GM12878 (cell line): Measurements from ENCODE around the gene LIMD2. TPM values are rescaled to one million over a fixed set of nuclear protein-coding genes. Genes with fewer than 3 reads are reported as not detected.

Experiments
- CHD4 ChIP-seq: fragments of 200-600 bp; sonication (generic); IDR thresholded peaks from 2 replicates; pipeline ENCODE4 v1.6.1; 2016; ENCODE audit warnings: mild to moderate bottlenecking
- DPF2 ChIP-seq: fragments of 450-650 bp; IDR thresholded peaks from 2 replicates; pipeline ENCODE4 v1.6.1; 2017; ENCODE audit warnings: mild to moderate bottlenecking
- FOS ChIP-seq: IDR thresholded peaks from 3 replicates; pipeline ENCODE4 v1.6.1; 2011; ENCODE audit warnings: borderline replicate concordance; ENCODE audit not compliant: insufficient read length; ENCODE audit errors: extremely low read depth
- NFIC ChIP-seq: IDR thresholded peaks from 2 replicates; pipeline ENCODE4 v1.6.1; 2012; ENCODE audit warnings: low read depth, mild to moderate bottlenecking, inconsistent platforms, low read length, moderate library complexity
- NFXL1 ChIP-seq: fragments of 450-650 bp; IDR thresholded peaks from 2 replicates; pipeline ENCODE4 v1.6.1; 2017; ENCODE audit warnings: antibody characterized with exemption, mild to moderate bottlenecking, borderline replicate concordance
- POLR2A ChIP-seq: IDR thresholded peaks from 2 replicates; pipeline ENCODE4 v1.6.1; 2011; ENCODE audit warnings: low read depth, mild to moderate bottlenecking, low read length
- SMAD1 ChIP-seq: fragments of 450-650 bp; IDR thresholded peaks from 2 replicates; pipeline ENCODE4 v1.6.1; 2018; ENCODE audit warnings: mild to moderate bottlenecking, low read depth; ENCODE audit not compliant: partially characterized antibody
- SMARCA5 ChIP-seq: fragments of 450-650 bp; IDR thresholded peaks from 2 replicates; pipeline ENCODE4 v1.6.1; 2017; ENCODE audit warnings: mild to moderate bottlenecking
- WRNIP1 ChIP-seq: IDR thresholded peaks from 2 replicates; pipeline ENCODE4 v1.6.1; 2011; ENCODE audit warnings: low read depth, low read length, improper control_type of control experiment, borderline replicate concordance
- ZNF24 ChIP-seq: fragments of 450-650 bp; IDR thresholded peaks from 2 replicates; pipeline ENCODE4 v1.6.1; 2017; ENCODE audit warnings: antibody characterized with exemption, mild to moderate bottlenecking
- polyA plus RNA-seq, 11 experiments: library from polyadenylated mRNA; depleted of rRNA in 4 of 11; unstranded in 6 of 11; stranded (reverse) in 5 of 11; fragments of >200 nt; fragmentation: Nextera tagmentation in 4 of 11; fragmentation: Illumina TruSeq in 1 of 11; extraction: Ambion mirVana in 4 of 11; extraction: Trizol in 1 of 11; gene quantifications; 1 replicate in 1 of 11; 2 replicates in 10 of 11; pipeline versions ENCODE4 v1.2.1 to v1.2.3, GENCODE V29; 2011 to 2016; ENCODE audit warnings: inconsistent platforms in 2 of 11, missing spikeins in 2 of 11, low read depth in 1 of 11
- total RNA-seq, 4 experiments: library from RNA; depleted of rRNA in 3 of 4; stranded (reverse); fragments of >200 nt in 3 of 4; fragmentation: Illumina TruSeq in 1 of 4; extraction: Trizol in 1 of 4; gene quantifications; 2 replicates each; pipeline versions ENCODE4 v1.2.1 to v1.2.3, GENCODE V29; 2013 to 2021
- TF ChIP-seq, protein P1 (sequence below): fragments of 450-650 bp; IDR thresholded peaks from 2 replicates; pipeline ENCODE4 v1.6.1; 2016; ENCODE audit warnings: mild to moderate bottlenecking
- TF ChIP-seq, protein P2 (sequence below): fragments of 450-650 bp; formaldehyde crosslinking; IDR thresholded peaks from 2 replicates; pipeline ENCODE4 v1.4.0; 2020; ENCODE audit warnings: mild to moderate bottlenecking, moderate library complexity
- TF ChIP-seq, protein P3 (sequence below): IDR thresholded peaks from 2 replicates; pipeline ENCODE4 v1.6.1; 2012; ENCODE audit warnings: low read depth, low read length, improper control_type of control experiment

The LIMD2 gene
- total and polyA plus RNA-seq, 10 of the 15 experiments (the other 5 are each of a cell fraction or from before 2014, with no cell fraction given), result 1.1 to 339 (median 181) TPM

DNA sequence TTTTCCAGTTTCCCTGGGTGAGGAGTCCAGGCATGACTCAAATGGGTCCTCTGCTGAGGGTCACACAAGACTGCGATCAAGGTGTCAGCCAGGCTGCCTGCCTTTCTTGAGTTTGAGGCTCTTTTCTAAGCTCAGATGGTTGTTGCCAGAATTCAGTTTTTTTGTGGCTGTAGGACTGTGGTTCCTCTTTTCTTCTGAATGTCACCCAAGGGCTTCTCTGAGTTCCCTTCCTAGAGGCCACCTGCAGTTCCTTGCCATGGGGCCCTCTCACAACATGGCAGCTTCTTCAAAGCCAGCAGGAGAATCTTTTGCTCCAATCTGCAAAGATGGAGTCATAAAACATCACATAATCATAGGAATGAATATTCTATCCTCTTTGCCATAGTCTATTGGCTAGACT lies 17.5 kb downstream of the LIMD2 start (continued):
- TF ChIP-seq WRNIP1 (no peak), SMAD1 (no peak), CHD4 (no peak), NFIC (no peak), FOS (no peak), ZNF24 (no peak), DPF2 (no peak), NFXL1 (no peak), SMARCA5 (no peak), POLR2A (no peak)
- TF ChIP-seq, protein P1, sequence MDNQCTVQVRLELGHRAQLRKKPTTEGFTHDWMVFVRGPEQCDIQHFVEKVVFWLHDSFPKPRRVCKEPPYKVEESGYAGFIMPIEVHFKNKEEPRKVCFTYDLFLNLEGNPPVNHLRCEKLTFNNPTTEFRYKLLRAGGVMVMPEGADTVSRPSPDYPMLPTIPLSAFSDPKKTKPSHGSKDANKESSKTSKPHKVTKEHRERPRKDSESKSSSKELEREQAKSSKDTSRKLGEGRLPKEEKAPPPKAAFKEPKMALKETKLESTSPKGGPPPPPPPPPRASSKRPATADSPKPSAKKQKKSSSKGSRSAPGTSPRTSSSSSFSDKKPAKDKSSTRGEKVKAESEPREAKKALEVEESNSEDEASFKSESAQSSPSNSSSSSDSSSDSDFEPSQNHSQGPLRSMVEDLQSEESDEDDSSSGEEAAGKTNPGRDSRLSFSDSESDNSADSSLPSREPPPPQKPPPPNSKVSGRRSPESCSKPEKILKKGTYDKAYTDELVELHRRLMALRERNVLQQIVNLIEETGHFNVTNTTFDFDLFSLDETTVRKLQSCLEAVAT, result no peak
- TF ChIP-seq, protein P2, sequence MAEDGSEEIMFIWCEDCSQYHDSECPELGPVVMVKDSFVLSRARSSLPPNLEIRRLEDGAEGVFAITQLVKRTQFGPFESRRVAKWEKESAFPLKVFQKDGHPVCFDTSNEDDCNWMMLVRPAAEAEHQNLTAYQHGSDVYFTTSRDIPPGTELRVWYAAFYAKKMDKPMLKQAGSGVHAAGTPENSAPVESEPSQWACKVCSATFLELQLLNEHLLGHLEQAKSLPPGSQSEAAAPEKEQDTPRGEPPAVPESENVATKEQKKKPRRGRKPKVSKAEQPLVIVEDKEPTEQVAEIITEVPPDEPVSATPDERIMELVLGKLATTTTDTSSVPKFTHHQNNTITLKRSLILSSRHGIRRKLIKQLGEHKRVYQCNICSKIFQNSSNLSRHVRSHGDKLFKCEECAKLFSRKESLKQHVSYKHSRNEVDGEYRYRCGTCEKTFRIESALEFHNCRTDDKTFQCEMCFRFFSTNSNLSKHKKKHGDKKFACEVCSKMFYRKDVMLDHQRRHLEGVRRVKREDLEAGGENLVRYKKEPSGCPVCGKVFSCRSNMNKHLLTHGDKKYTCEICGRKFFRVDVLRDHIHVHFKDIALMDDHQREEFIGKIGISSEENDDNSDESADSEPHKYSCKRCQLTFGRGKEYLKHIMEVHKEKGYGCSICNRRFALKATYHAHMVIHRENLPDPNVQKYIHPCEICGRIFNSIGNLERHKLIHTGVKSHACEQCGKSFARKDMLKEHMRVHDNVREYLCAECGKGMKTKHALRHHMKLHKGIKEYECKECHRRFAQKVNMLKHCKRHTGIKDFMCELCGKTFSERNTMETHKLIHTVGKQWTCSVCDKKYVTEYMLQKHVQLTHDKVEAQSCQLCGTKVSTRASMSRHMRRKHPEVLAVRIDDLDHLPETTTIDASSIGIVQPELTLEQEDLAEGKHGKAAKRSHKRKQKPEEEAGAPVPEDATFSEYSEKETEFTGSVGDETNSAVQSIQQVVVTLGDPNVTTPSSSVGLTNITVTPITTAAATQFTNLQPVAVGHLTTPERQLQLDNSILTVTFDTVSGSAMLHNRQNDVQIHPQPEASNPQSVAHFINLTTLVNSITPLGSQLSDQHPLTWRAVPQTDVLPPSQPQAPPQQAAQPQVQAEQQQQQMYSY (CRISPR knock-in tag), result no peak
- TF ChIP-seq, protein P3, sequence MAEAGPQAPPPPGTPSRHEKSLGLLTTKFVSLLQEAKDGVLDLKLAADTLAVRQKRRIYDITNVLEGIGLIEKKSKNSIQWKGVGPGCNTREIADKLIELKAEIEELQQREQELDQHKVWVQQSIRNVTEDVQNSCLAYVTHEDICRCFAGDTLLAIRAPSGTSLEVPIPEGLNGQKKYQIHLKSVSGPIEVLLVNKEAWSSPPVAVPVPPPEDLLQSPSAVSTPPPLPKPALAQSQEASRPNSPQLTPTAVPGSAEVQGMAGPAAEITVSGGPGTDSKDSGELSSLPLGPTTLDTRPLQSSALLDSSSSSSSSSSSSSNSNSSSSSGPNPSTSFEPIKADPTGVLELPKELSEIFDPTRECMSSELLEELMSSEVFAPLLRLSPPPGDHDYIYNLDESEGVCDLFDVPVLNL, result no peak
